ENCODE measurements around the gene CYP3A7.
"Not testable (repeated sequence)": the region's sequence is repeated elsewhere in the genome, so short reads cannot be mapped to it uniquely, and the experiment has no call there.

The CYP3A7 gene

DNA sequence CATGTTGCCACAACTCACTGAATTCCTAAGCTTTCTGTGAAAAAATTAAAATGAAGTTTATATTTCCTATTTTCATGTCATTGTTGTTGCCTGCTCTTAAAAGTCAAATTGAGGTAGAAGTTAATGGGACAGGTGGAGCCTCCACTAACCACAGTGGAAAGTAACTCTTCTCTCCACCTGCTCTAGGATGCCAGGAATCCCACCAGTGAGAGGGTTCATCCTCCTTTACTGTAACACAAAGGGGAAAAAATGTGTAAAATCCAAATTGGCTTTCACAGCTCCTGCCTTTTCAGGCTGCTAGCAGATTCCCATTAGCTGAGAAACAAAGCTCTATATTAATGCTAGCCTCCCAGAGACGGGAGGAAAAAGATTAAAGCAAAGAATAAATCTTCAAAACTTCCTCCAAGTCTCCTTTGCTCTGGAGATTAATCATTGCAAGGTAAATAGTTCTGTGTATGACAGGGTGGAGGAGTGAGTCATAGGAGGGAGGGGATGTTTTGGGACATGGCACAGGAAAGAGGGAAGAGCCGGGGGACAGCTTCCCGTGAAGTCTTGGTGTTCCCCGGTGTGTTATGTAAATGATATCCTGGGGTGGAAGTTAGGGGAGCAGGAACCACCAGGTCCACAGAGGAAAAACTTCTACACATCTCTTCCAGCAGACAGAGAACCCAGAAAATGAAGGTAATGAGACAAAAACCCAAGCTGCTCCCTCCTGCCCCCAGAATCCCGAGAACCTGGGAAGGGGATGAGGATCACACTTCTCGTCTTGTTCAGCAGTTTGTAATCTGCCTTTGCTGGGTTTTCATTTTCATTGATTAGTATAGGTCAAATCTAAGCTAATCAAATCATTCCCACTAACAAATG, 35.9 kb downstream of the CYP3A7 start:
- not testable (repeated sequence) for DNase-seq

DNA sequence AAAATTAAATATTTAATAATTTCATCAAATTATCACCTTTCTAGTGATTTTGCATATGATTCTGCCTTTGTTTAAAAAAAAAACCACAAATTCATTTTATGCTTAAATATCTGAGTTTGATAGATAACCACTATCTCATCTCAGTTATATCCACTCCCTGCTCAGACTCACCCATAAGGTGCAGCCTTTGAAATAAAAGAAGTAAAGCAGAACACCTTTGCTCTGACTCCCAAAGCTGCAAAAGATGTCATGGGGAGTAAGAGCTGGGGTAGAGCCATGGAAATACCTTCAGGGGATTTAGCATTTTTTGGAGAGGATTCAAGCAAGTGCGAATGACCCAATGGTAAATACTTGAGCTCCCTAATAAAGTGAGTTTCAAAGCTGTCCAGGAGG, 40.1 kb downstream of the CYP3A7 start:
- no peak for DNase-seq

DNA sequence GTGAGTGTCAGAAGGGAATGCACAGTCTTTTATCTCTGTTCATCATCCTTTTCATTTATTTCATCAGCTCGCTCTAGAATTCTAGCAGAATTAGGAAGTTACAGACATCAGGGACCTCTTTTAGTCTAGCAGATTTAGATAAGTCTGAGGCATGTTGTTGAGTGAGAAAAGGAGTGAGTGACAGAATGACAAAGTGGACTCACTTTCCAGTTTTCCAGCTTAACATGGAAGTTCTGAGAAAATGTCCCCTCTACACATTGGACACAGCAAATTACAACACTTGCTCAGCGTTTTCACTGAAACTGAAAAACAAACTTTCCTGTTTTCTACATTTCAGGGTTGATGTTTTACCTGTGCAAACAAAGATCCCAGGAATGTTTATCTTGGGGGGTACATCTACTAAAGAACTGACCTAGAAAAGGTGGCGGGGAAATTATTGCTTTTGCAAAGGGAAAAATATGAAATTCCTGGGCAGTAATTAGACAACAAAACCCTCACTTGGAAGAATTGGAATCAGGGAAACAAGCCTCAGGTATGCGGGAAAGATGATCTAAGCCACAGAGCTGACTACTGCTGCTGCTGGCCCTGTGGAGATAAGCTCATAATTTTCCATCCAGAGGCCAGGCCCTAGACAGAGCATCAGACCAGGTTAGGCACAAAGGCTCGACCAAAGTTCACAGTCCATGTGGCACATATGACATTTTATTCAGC, 40.6 kb downstream of the CYP3A7 start:
- no peak for DNase-seq

DNA sequence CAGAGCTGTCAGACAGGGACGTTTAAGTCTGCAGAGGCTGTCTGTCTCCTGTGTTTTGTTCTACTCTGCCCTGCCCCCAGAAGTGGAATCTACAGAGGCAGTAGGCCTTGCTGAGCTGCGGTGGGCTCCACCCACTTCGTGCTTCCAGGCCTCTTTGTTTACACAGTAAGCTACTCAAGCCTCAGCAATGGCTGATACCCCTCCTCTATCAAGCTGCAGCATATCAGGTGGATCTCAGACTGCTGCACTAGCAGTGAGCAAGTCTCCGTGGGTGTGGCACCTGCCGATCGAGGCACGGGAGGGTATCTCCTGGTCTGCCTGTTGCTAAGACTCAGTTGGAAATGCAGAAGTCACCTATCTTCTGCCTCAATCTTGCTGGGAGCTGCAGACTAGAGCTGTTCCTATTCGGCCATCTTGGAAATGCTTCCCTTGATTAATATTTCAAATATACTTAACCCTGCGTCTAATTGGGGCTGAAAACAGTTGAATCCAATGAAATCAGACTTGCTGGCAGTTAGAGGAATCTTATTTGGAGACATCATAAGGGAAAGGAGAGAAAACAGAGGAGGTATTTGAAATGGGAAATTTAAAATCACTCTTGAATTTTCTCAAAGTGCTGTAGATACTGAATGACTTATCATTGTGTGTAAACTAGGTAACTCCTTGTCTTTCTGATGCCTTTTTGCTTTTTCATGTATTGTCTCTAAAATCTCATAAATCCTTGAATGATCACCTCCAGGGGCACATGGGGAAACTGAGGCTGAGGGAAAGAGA, 41.4 kb downstream of the CYP3A7 start:
- DNase-seq: no peak

DNA sequence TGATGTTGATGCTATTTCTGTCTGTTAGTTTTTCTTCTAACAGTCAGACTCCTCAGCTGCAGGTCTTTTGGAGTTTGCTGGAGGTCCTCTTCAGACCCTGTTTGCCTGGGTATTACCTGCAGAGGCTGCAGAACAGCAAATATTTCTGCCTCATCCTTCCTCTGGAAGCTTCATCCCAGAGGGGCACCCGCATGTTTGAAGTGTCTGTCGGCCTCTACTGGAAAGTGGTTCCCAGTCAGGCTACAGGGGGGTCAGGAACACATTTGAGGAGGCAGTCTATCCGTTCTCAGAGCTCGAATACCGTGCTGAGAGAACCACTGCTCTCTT, 41.9 kb downstream of the CYP3A7 start:
- DNase-seq: no peak

GRCh38 chr7:99692563-99692962, 42.4 kb downstream of the CYP3A7 start:
- DNase-seq: not testable (repeated sequence)

GRCh38 chr7:99691658-99692057, 43.3 kb downstream of the CYP3A7 start:
- not testable (repeated sequence) for DNase-seq

DNA sequence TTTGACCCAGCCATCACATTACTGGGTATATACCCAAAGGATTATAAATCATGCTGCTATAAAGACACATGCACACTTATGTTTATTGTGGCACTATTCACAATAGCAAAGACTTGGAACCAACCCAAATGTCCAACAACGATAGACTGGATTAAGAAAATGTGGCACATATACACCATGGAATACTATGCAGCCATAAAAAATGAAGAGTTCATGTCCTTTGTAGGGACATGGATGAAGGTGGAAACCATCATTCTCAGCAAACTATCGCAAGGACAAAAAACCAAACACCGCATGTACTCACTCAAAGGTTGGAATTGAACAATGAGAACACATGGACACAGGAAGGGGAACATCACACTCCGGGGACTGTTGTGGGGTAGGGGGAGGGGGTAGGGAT, 44.1 kb downstream of the CYP3A7 start:
- DNase-seq: not testable (repeated sequence)

DNA sequence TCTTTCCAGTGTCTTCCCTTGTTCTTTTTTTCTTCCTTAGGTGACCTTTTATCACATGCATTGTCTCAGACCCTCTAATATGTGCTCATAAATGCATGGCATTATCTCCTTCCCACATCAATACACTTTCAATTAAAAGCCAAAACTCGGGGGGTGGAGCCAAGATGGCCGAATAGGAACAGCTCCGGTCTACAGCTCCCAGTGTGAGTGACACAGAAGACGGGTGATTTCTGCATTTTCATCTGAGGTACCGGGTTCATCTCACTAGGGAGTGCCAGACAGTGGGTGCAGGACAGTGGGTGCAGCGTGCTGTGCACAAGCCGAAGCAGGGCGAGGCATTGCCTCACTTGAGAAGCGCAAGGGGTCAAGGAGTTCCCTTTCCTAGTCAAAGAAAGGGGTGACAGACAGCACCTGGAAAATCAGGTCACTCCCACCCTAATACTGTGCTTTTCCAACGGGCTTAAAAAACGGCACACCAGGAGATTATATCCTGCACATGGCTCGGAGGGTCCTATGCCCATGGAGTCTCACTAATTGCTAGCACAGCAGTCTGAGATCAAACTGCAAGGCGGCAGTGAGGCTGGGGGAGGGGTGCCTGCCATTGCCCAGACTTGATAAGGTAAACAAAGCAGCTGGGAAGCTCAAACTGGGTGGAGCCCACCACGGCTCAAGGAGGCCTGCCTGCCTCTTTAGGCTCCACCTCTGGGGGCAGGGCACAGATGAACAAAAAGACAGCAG, 49.0 kb downstream of the CYP3A7 start:
- not testable (repeated sequence) for DNase-seq

DNA sequence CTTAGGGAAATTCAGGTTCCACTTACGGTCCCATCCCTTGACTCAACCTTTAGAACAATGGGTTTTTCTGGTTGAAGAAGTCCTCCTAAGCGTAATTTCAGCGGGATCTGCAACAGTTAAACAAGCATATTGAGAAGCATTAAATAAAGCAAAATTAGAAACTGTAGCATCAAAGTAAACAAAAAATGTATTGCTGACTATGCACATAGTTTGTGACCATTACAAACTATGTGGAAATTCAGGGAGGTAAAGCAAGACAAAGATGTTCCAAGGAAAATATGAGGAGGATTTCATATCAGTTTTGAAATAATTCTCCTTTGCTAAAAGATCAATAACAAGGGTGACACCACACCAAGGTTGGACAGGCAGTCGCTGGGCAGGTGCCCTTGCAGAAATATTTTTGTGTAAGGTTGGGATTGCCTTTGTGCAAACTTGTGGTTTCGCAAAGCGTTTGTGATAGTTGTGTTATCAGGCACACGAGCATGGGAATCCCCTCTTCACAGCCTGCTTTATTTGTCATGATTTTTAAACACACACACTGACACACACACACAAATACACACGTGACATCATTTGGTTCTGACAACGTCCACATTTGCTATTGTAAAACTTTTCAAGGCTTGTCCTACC, 49.8 kb downstream of the CYP3A7 start:
- DNase-seq: no peak

GRCh38 chr7:99679400-99680191, 55.4 kb downstream of the CYP3A7 start, which contains the start of gene CYP3A5:
Gene CYP3A5, minus strand, starts transcription at chr7:99679996. Its CDS starts 100 bp downstream, at chr7:99679896.
- peak; percentile 29 to 73 for DNase-seq

DNA sequence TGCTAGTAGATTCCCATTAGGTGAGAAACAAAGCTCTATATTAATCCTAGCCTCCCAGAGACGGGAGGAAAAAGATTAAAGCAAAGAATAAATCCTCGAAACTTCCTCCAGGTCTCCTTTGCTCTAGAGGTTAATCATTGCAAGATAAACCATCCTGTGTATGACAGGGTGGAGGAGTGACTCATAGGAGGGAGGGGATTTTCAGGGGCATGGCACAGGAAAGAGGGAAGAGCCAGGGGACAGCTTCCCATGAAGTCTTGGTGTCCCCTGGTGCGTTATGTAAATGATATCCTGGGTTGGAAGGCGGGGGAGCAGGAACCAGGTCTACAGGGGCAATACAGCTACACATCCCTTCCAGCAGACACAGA, 56.0 kb downstream of the CYP3A7 start:
- no peak for DNase-seq

- no peak for DNase-seq
These were observed 57.3 kb downstream of the CYP3A7 start for GRCh38 chr7:99677648-99678045.

DNA sequence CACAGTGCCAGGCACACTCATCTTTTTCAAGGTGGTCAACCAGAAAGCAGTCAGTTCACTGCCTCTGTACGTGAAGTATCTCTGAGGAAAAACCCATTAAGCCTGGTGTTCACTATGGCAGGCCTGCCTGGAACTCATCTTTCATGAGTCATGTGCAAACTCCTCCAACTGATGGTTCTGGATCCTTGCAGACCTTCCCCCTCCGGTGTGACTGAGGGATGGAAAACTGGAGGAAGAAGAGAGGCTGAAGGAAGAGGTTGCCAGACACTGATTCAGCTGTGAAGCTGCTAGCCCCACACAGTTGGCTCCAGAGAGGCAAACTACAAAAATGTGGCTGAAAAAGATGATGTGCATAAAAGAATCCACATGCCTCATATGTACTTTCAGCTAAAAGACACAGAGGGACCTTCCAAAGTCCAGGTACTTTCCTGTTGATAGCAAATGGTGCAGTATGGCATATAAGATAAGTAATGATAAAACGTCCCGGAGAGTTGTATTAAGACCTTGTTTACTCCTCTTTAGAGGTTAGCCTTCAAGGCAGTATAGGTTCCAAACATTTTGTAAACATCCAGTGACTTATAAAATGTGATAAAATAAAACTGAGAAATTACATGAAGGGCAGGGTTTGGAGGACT, 57.9 kb downstream of the CYP3A7 start:
- DNase-seq: no peak

GRCh38 chr7:99674995-99675742, 59.8 kb downstream of the CYP3A7 start:
- DNase-seq: no peak

GRCh38 chr7:99672573-99672972, 62.4 kb downstream of the CYP3A7 start:
- no peak for DNase-seq

DNA sequence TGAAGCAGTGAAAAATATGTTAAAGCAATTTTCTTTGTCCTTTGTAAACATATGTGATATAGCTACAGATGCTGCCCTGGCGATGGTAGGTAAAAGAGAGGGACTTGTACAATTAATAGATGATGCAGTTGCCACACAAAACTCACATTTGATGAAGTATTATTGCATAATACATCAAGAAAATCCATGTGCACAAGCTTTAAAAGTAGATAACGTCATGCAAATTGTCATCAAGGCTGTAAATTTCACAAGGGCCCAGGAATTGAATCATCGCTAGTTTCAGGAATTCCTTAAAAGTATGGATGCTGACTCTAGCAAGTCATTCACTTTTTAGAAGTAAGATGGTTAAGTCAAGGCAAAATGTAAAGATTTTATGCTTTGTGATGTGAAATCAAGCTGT, 65.2 kb downstream of the CYP3A7 start:
- DNase-seq: no peak

DNA sequence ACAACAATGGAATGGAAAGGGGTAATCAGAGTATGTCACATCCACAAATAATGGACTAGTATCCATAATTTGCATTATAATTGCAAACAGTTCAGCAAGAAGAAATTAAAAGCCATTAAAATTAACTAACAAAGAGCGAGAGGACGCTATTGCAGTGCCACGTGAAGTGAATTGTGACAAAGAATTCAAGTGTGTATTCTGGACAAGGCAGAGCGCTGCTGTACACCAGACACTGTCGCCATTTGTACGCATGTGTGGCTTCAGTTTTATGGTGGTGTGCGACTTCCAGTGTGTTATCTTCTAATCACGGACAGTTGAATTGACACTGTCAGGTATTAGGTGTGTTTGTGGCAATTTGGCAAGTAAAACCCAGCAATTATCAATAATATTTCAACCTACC, 66.5 kb downstream of the CYP3A7 start:
- no peak for DNase-seq

DNA sequence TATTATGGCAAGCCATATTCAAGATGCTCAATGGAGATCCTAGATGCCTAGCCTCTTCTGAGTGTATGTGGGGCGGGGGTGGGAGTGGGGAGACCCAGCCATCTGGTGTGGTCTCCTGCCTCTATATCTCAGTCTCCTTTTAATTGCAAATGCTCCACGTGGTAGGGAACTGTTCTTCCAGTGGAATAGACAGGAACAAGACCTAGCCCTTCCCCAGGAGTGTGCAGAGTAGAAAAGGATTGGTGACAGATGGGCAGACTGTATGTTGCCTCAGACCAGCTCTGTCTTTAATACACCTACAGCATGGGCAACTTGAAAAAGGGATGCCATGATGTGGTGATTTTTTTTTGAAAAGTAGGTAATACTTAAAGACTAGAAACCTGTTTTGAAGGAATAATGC, 67.8 kb downstream of the CYP3A7 start:
- DNase-seq: no peak

DNA sequence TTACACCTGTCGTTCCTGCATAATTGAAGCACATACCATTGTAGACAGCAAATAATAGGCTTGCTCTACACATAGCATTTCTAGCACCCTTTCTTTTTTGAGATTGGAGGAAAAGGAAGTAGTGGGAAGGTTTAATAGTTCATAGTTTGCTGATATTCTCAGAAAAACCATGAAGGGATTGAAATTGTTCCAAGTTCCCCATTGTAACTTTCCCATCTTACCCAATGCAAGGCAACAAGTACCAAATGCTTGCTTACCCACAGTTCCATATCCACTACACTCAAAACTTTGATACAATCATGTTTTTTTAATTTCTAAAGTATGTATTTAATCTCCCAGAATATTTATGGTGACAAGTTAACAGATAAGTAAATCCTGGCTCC, 69.0 kb downstream of the CYP3A7 start:
- DNase-seq: no peak
